Measurements from ENCODE around the gene NAV1. TPM values are rescaled to one million over a fixed set of nuclear protein-coding genes. Genes with fewer than 3 reads are reported as not detected.
"Not testable (repeated sequence)": the region's sequence is repeated elsewhere in the genome, so short reads cannot be mapped to it uniquely, and the experiment has no call there.

The NAV1 gene
- polyA plus RNA-seq, 3 donors = 20.0 to 23.1 (median 21.4) TPM

DNA sequence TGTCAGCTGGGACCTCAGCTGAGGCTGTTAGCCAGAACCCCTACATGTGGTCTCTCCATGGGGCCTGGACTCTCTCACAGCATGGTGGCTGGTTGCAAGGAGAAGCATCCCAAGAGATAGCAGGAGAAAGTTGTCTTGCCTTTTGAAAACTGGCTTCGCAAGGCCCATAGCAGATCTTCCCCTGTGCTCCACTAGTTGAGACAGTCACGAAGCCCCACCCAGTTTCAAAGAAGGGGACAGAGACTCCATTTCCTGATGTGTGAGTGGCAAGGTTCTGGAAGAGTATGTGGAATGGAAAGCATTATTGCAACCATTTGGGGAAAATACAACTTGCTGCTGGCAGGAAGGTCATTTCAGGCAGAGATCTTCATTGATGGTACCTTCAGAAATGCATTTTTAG, 24.5 kb upstream of the NAV1 start:
- DNase-seq (ENCODE audit: extremely low read depth in 1 of 11, low read depth in 9 of 11, low spot score in 4 of 11) = no peak

DNA sequence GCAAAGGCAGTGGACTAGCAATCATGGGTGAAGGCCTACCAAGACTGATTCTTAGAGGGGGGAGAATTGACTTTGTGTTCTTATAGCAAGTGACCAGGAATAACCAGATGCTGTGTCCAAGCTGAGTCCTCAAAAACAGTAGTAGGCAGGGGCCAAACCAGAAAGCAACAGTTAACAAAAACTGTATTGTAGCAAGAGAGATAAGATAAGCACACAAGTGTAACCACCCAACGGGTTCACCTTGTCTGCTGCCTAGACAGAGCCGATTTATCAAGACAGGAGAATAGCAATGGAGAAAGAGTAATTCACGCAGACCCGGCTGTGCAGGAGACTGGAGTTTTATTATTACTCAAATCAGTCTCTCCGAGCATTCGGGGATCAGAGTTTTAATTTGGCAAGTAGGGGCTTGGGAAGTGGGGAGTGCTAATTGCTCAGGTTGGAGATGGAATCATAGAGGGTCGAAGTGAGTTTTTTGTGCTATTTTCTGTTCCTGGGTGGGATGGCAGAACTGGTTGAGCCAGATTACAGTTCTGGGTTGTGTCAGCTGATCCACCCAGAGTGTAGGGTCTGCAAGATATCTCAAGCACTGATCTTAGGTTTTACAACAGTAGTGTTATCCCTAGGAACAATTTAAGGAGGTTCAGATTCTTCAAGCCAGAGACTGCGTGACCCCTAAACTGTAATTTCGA, 23.7 kb upstream of the NAV1 start:
- DNase-seq (ENCODE audit: extremely low read depth in 1 of 11, low read depth in 9 of 11, low spot score in 4 of 11) = no peak

DNA sequence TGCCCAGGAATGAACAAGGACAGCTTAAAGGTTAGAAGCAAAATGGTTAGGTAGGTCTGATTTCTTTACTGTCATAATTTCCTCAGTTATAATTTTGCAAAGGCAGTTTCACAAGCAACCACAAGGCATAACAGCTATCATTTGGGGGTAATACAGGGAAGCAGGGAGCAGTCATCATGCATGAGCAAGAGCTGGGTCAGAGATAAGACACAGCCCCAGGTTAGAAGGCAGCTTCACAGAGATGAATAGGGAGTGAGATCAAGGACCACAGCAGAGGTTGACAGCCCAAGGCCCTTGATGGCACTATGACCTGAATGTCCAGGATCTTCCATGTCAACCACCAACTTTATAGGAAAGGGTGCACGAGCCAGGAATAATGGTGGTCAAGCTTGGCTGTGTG, 23.0 kb upstream of the NAV1 start:
- DNase-seq (ENCODE audit: extremely low read depth in 1 of 11, low read depth in 9 of 11, low spot score in 4 of 11) = no peak

DNA sequence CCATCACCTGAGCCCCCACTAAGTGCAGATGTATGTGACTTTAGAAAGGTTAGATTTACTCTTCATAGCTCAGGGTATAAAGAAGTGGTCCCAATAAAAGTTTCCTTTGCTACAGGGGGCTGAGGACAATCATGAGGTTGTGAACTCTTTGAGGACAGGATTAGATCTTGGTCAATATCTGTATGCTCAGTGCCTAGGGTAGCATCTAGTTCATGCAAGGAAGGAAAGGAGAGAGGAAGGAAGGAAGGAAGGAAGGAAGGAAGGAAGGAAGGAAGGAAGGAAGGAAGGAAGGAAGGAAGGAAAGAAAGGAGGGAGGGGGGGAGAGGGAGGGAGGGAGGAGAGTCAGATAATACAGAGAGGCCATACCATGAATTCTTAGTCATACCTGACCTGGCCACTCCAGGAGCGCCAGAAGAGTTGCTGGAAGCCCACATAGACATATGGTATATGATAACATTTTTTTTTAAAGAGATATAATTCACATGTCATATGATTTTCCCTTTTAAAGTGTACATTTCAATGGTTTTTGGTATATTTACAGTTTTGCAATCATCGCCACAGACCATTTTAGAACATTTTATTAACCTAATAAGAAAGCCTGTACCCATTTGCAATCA, 22.3 kb upstream of the NAV1 start:
- no peak for DNase-seq (ENCODE audit: extremely low read depth in 1 of 11, low read depth in 9 of 11, low spot score in 4 of 11)

DNA sequence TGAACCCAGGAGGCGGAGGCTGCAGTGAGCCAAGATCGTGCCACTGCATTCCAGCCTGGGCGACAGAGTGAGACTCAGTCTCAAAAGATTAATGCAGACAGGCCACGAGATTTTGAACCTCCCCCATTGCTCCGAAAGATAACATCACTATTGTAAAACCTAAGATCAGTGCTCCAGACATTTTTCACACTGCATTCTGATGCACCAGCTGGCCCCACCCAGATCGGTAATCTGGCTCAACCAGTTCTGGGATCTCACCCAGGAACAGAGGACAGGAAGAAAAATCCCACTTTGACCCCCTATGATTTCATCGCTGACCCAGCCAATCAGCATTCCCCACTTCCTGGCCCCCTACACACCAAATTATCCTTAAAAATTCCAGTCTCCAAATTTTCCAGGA, 21.3 kb upstream of the NAV1 start:
- DNase-seq (ENCODE audit: extremely low read depth in 1 of 11, low read depth in 9 of 11, low spot score in 4 of 11) = no peak

DNA sequence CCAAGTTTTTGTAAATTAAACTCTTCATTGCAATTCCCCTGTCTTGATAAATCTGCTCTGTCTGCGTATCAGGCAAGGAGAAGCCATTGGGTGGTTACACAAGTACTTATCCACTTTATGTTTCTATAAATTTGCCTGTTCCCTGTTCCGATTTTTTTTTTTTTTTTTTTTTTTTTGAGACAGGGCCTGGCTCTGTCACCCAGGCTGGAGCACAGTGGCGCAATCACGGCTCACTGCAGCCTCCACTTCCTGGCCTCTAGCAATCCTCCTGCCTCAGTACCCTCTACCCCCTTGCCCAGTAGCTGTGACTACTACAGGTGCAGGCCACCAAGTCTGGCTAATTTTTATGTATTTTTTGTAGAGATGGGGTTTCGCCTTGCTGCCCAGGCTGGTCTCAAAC, 20.9 kb upstream of the NAV1 start:
- no peak for DNase-seq (ENCODE audit: extremely low read depth in 1 of 11, low read depth in 9 of 11, low spot score in 4 of 11)

DNA sequence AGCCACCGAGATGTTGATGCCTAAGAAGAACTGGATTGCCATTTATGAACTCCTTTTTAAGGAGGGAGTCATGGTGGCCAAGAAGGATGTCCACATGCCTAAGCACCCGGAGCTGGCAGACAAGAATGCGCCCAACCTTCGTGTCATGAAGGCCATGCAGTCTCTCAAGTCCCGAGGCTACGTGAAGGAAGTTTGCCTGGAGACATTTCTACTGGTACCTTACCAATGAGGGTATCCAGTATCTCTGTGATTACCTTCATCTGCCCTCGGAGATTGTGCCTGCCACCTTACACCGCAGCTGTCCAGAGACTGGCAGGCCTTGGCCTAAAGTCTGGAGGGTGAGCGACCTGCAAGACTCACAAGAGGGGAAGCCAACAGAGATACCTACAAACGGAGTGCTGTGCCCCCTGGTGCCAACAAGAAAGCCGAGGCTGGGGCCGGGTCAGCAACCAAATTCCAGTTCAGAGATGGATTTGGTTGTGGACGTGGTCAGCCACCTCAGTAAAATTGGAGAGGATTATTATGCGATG, 18.8 kb upstream of the NAV1 start:
- DNase-seq (ENCODE audit: extremely low read depth in 1 of 11, low read depth in 9 of 11, low spot score in 4 of 11) = not testable (repeated sequence)

DNA sequence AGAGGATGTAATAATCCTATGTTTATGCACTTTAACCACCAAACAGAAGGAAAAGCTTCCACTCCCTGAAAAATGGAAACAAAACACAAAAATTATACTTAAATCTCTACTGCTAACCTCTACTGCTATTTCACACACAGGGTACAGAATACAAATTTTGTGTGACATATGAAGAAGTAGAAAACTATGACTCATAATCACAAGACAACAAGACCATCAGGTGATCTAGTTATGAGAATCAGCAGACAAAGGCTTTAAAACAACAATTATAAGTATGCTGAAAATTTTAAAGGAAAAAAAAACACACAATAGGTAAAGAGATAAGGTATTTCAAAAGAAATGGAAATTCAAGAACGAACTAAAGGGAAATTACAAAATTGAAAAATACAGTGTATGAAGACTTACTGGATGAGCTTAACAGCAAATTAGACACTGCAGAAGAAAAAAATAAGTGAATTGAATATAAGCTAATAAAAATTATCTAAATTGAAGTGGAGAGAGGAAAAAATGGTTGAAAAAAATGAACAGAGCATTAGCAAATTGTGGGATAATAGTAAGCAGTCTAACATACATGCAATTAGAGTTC, 13.6 kb upstream of the NAV1 start:
- no peak for DNase-seq (ENCODE audit: extremely low read depth in 1 of 11, low read depth in 9 of 11, low spot score in 4 of 11)

DNA sequence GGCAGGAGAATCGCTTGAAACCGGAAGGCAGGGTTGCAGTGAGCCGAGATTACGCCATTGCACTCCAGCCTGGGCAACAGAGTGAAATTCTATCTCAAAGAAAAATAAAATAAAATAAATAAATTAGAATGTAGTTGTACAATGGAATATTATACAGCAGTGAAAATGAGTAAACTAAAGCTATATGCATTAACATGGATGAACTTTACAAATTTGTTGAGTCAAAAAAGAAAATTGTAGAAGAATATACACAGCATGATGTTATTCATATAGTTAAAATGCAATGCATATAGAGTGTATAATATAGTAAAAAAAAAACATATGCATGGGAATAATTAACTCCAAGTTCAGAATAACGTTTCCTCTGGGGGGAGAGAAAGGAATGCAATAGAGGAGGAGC, 11.0 kb upstream of the NAV1 start:
- DNase-seq (ENCODE audit: extremely low read depth in 1 of 11, low read depth in 9 of 11, low spot score in 4 of 11) = no peak

DNA sequence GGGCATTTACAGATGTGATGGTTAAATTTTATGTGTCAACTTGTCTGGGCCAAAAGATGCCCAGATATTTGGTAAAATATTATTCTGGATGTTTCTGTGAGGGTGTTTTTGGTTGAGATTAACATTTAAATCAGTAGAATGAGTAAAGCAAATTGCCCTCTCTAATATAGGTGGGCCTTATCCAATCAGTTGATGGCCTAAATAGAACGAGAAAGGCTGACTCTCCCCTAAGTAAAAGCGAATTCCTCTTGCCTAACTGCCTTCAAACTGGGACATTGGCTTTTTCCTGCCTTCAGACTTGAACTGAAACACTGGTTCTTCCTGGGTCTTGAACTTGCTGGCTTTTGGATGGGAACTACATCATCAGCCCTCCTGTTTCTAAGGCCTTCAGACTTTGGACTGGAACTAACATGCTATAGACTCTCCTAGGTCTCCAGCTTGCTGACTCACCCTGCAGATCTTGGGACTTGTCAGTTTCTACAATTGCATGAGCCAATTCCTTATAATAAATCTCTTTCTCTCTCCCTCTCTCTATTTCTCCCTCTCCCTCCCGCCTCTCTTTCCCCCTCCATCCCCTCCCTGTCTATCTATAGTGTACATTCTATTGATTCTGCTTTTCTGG, 10.2 kb upstream of the NAV1 start:
- no peak for DNase-seq (ENCODE audit: extremely low read depth in 1 of 11, low read depth in 9 of 11, low spot score in 4 of 11)

DNA sequence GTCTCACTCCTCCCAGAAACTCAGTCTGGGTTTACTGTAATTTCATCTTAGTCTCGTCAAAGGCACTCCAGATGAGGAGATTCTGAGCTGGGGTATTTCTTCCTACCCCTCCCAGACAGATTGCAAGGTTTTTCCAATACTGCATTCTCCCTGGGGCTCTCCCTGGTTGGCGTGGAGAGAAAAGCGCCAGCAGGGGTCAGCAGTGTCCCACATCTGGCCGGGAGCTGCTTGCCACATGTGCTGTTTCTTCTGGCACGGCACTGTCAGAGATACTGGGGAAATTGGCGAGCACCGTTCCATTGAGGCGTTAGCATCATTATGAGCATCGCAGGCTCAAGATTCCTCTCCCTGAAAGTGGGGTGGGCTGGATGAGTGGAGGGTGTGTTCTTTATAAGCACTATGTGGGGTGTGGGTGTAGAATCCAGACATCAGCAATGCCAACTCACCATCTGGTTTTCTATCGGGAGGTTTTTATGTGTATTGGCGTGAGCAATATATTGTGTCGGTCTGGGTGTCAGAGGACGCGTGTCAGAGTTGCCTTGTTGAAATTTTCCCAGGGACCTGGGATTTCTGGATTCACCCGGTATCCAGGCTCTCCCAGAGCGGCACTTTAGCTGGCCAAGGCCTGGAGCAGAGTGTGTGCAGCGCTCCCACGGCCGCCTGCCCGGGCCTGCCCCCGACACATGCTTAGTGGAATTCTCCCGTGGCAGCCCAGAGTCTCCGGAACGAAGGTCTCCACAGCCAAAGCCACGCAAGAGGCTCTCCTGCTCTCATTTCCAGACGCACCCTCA, 8.0 kb upstream of the NAV1 start:
- peak in 4 of 11 donors; percentile 47 to 74 (median 66) for DNase-seq (ENCODE audit: extremely low read depth in 1 of 11, low read depth in 9 of 11, low spot score in 4 of 11)

DNA sequence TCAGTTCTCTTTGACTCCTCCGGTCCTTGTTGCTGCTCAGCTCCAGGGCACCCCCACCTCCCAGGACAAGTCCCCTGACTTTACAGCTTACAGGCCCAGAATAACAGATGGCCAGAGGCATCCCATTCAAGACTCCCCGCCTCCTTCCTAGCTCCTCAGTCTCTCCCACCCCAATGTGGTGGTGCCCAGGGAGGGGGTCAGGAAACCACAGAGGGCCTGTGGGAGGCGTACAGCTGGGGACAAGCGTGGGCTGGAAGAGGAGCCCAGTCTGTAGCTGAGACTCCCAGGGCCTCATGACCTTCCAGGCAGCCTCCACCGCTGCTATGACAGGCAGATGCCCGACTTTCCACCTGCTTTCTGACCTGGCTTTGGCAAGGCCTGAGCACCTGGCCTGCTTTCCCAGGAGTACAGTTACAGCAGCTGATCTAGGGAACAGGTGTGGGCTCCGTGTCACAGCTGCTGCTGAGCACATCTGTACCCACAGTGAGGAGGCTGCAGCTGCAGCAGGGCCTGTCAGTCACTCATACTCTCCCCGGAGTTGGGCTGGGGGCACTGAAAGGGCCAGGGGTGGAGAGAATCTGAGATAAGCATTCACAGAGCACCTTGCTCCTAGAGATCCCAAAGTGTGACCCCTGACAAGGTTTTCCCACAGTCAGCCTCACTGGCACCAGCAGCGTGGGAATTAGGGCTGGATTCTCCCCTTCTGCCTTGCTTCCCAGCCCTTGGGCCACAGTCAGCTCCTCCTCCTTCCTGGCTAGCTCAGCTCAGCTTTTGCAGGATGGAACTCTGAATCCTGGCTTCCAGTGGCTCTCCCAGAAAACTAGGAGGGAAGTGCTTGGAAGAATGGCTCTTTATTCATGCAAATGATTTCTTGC, 7.1 kb upstream of the NAV1 start:
- no peak for DNase-seq (ENCODE audit: extremely low read depth in 1 of 11, low read depth in 9 of 11, low spot score in 4 of 11)

DNA sequence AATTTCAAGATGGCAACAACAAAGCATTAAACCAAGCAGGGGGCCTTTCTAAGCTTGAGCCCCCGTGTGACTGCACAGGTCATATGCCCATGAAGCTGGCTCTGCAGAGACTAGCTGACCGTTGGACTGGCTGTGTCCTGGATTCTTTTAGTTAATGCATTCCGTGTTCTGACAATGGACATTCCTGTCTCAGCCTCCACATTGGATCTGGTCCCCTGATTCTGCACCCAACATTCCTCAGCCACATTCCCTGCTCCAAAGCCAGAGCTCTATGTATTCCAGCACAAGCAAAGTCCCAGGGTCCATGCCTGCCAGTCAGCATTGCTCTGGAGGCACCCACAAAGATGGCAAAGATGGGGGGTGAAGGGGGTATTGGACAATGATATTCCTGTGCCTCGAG, 5.1 kb upstream of the NAV1 start:
- no peak for DNase-seq (ENCODE audit: extremely low read depth in 1 of 11, low read depth in 9 of 11, low spot score in 4 of 11)

DNA sequence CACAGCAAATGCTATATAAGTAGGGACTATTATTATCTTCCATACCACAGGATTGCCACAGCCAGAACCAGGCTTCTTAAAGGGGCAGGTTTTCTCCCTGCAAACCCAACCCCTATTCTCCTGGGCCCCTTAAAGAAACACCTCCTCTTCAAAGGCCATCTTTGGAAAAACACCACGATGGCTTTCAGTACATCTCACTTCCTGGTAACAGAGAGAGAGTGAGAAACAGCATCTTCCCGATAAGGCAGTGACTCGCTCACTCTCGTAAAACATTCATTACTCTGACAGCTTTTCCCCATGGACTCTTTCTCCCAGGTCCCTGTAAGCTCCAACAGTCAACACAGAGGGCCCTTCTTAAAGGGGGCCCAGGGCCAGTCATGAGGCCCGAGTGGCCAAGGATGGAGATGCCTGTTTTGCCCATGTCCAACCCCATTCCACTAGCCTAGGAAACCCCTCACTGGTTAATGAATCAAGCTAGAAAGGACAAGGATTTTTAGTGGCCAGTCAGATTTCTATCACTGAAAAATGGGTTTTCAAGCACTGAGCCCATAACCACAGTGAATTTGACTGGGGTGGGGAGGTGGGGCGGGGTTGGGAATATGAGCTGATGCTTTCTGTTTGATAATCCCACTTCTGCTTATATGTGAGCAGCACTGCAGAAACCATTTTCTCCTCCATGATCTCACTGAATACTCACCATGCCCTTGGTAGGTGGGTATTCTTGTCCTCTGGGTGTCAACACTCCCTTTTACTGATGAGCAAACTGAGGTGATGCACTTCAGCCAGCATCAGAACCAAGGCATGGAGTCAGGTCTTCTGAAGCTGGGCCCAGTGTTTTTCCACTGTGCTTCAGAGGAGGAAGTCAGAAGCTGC, 3.6 kb upstream of the NAV1 start:
- no peak for DNase-seq (ENCODE audit: extremely low read depth in 1 of 11, low read depth in 9 of 11, low spot score in 4 of 11)

DNA sequence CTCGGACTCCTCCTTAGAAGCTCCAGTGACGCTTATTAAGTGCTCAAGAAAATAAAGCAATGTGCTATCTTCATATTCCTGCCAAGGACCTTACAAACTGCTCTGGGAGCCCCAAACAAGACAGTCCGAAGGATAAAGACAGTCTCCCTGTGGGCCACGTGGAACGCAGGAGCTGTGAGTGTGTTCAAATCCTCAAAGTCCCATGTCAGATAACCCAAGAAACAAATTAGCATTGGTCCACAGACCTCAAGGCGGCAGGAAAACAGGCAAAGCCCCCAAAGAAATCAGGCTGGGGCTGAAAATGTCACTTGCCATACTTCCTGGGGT, 3.0 kb upstream of the NAV1 start:
- DNase-seq (ENCODE audit: extremely low read depth in 1 of 11, low read depth in 9 of 11, low spot score in 4 of 11) = no peak

DNA sequence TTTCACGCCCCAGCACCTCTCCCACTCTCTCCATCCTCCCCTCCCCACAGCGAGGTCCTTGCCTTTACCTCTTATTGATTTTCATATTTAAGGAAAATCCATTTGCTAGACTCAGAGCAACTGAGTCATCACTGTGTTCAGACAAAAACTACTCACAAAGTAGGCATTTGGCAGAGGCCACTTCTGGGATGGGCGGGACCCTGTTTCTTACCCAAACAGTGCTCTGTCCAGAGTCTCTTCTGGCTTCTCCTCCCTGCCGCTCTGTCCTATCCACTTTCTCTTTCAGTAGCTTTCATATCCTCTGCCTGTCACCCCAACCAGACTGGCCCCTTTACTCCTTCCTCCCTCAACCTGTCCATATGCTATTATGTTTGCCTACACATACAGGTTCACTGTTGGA, 2.4 kb upstream of the NAV1 start:
- no peak for DNase-seq (ENCODE audit: extremely low read depth in 1 of 11, low read depth in 9 of 11, low spot score in 4 of 11)

DNA sequence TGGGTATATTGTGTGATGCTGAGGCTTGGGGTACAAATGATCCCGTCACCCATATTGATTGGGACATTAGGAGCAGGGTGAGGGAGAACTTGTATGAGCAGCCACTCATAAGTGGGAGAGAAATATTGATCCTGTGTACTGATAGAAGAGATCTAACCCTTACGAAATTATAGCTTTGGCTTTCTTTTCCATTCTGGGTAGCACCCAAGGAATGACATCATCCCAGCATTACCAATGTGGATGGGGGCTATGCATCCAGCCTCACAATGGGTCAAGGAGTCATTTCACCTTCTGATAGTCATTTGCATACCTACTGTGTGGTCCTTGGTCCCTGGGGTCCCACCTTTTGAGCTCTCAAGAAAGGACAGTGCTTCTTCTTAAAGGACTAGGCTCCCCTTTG, 1.9 kb upstream of the NAV1 start:
- no peak for DNase-seq (ENCODE audit: extremely low read depth in 1 of 11, low read depth in 9 of 11, low spot score in 4 of 11)

DNA sequence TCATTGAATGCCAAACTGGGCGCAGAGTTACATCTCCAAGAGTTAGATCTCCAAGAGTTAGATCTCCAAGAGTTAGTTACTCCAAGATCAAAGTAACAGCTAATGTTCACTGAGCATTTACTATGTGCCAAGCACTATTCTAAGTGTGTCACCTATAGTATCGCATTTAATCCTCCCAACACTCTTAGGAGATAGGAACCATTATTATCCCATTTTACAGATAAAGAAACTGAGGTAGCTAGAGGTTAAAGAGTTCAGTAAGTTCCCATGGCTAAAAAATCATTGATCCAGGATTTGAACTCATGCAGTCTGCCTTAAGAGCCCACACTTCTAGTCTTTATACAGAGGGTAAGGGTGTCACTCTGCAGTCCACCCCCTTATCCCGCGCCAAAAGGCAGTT, 1.5 kb upstream of the NAV1 start:
- no peak for DNase-seq (ENCODE audit: extremely low read depth in 1 of 11, low read depth in 9 of 11, low spot score in 4 of 11)

Measured in renal cortex interstitium (tissue), 11 donors.